Activated naive CD4-positive, alpha-beta T cell treated with anti-CD3 and anti-CD28 coated beads for 36 hours (primary cell): ENCODE data around the gene NEMP2. TPM values are rescaled to one million over a fixed set of nuclear protein-coding genes. Genes with fewer than 3 reads are reported as not detected.
"Not testable (repeated sequence)": the region's sequence is repeated elsewhere in the genome, so short reads cannot be mapped to it uniquely, and the experiment has no call there.

Source experiments
- CTCF ChIA-PET: fragments of 350-600 bp; sonication (Branson Sonifier 250); formaldehyde crosslinking; loops from one replicate; lab custom pipeline; 2021; ENCODE audit warnings: antibody characterized with exemption; lab: Charles Lee
- DNase-seq: peaks from one replicate; pipeline ENCODE4 v3.0.0-alpha.2; 2020
- H3K27ac Mint-ChIP-seq: one replicate; pipeline ENCODE4 v1.8.0; 2021; ENCODE audit warnings: mild to moderate bottlenecking, mixed read lengths
- H3K27me3 Mint-ChIP-seq: one replicate; pipeline ENCODE4 v1.8.0; 2021; ENCODE audit warnings: low read depth, mixed read lengths
- H3K36me3 Mint-ChIP-seq: one replicate; pipeline ENCODE4 v1.8.0; 2021; ENCODE audit warnings: low read depth, mixed read lengths
- H3K4me1 Mint-ChIP-seq: one replicate; pipeline ENCODE4 v1.8.0; 2021; ENCODE audit warnings: low read depth, mixed read lengths
- H3K4me3 Mint-ChIP-seq: one replicate; pipeline ENCODE4 v1.8.0; 2021; ENCODE audit warnings: mild to moderate bottlenecking, moderate library complexity, mixed read lengths
- H3K9me3 Mint-ChIP-seq: one replicate; pipeline ENCODE4 v1.8.0; 2021; ENCODE audit warnings: mixed read lengths
- intact Hi-C: fragments of 100-400 bp; cut with micrococcal nuclease; formaldehyde crosslinking; loops from one replicate; pipeline ENCODE4 v1.15.1; 2023
- total RNA-seq, 2 experiments: library from RNA; stranded (reverse); gene quantifications; one replicate each; pipeline ENCODE4 v1.2.3, GENCODE V29; 2021

The NEMP2 gene
- total RNA-seq, 2 experiments from 2014 or later, result 32.9 to 34.2 TPM

DNA sequence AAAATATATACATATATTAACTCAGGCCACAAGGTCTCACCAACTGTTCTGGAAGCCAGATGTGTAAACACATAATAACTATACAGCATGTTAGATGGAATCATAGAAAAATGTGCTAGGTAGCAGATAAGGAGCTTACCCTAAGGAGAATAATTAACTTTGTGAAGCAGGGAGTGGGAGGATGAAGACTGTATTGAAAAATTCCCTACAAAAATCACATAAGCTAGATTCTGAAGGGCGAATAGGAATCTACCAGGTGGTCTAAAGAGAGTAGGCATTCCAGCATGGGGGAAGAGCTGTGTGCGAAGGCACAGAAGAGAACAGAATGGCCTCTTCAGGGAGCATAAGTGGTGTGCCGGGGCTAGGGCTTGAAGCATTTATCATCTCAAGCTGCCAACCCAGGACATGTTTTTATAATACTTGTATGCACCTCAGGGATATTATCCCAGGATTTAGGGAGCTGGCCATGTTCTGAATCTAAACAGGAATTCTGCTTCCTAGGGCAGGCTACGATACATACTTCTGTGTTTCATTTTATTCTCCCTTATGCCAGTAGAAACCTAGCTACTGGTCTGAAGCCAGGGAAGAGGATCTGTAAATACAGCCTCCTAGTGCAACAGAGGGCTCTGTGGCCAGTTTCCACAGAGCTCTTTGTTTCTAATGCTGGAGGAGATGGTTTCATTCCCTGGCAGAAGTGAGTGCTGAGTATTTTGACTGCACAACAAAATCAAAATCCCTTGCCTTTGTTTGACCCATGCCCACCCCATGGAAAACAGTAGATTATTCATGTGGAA is 56.7 kb downstream of the NEMP2 start:
- H3K9me3 Mint-ChIP-seq, result peaks cover 4% of the 10 kb centered on the region
- intact Hi-C loops, result no loop called here
- no peaks in the 10 kb centered on the region for H3K4me1 Mint-ChIP-seq
- no peak for DNase-seq
- peaks cover 19% of the 10 kb centered on the region for H3K36me3 Mint-ChIP-seq
- H3K4me3 Mint-ChIP-seq, result no peak overlapping the region
- CTCF ChIA-PET, result no interaction called here
- no peak overlapping the region for H3K27ac Mint-ChIP-seq
- H3K27me3 Mint-ChIP-seq, result no peaks in the 10 kb centered on the region

DNA sequence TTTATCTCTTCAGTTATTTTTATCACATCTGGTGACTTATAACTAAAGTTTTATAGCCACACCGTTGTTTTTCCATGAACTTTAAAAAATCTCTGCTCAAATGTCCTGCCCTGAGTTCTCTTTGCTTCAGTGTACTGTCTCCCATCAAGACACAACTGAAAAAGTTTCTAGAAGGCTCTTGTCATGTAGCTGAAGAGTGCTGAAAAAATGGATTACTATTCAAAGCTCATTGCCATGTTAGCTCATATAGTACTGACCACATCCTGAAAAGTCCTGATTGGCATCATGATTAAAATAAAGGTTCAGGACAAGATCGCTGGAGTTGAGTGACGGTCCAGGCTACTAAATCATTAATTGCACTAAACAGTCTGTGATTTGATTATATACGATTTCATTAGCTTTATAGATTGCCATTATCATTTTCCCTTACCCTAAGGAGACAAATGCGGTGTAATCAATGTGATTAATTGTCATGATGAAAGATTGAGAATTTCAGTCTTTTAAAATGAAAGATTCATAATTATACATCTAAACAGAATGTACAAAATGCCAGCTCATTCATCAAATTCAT is 64.2 kb downstream of the NEMP2 start:
- no peak for DNase-seq

GRCh38 chr2:190469771-190470170 is 64.8 kb downstream of the NEMP2 start:
- Mint-ChIP-seq H3K27me3 (no peaks in the 10 kb centered on the region), H3K27ac (no peak overlapping the region), H3K4me1 (peaks cover 46% of the 10 kb centered on the region), H3K9me3 (peaks cover 7% of the 10 kb centered on the region), H3K4me3 (no peak overlapping the region), H3K36me3 (peaks cover 34% of the 10 kb centered on the region)
- CTCF ChIA-PET, result no interaction called here
- intact Hi-C loops, result no loop called here
- DNase-seq, result no peak

More for the DNA sequence above, 64.2 kb downstream of the NEMP2 start:
- Mint-ChIP-seq H3K36me3 (peaks cover 32% of the 10 kb centered on the region), H3K27ac (no peak overlapping the region), H3K27me3 (no peaks in the 10 kb centered on the region), H3K4me1 (peaks cover 40% of the 10 kb centered on the region), H3K4me3 (no peak overlapping the region), H3K9me3 (peaks cover 7% of the 10 kb centered on the region)
- intact Hi-C loops, result no loop called here
- CTCF ChIA-PET, result interaction anchor here (1.0 kb wide), 1 partner anchor 17 kb away, joined by 3 read pairs; no protein-coding TSS in a partner anchor

DNA sequence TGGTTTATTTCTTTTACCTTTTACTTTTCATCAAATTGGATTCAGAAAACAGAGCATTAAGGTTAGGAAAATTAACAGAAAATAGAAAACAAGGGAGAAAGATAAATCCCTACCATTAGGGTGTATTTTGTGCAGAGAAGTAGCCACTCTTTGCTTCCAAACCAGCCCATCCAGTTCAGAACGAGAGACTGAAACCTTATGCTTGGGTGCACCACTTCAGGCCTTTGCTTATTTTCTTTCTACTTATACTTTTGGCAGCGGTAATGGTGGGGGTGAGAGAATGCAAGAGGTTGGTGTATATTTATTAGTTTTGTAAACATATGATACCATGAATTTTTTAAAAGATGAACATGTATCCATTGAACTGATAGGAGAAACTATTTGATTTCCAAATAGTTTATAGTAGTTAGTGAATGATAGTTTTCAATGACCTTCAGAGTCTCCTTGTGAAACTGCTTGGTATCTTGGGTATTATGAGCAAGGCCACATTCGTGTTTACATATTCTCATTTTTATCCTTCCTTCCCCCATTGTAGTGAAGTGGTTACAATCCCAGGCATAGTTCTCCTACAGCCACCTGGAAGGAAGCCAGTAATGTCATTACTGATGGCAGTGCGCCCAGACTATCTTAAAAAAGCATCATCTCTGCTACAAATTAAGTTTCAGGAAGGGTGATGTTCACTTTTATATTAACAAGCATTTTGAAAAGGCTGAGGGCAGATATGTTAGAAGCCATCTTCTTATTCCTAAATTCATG is 65.5 kb downstream of the NEMP2 start:
- H3K36me3 Mint-ChIP-seq, result peaks cover 32% of the 10 kb centered on the region
- no peak for DNase-seq
- H3K4me1 Mint-ChIP-seq, result peaks cover 54% of the 10 kb centered on the region
- CTCF ChIA-PET, result no interaction called here
- H3K4me3 Mint-ChIP-seq, result no peak overlapping the region
- H3K9me3 Mint-ChIP-seq, result peaks cover 7% of the 10 kb centered on the region
- intact Hi-C loops, result no loop called here
- H3K27ac Mint-ChIP-seq, result no peak overlapping the region
- no peaks in the 10 kb centered on the region for H3K27me3 Mint-ChIP-seq

- H3K36me3 Mint-ChIP-seq, result peaks cover 28% of the 10 kb centered on the region
These were observed 66.2 kb downstream of the NEMP2 start for GRCh38 chr2:190468354-190468753.

DNA sequence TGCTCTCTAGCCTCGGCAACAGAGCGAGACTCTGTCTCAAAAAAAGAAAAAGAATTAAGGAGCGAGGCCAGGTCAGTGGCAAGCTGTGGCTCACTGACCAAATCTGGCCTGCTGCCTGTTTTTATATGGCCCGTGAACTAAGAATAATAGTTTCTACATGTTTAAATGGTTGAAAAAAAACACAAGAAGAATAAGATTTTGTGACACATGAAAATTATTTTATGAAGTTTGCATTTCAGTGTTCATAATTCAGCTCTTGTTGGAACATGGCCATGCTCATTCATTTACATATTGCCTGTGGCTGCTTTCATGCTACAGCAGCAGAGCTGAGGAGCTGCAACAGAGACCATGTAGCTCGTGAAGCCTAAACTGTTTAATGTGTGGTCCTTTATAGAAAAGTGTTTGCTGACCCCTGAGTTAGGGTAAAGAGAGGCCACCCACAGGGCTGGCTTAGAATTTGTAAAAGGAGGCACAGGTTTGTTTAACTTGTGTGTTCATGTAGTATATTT is 66.9 kb downstream of the NEMP2 start:
- Mint-ChIP-seq H3K36me3 (peaks cover 25% of the 10 kb centered on the region), H3K27me3 (no peaks in the 10 kb centered on the region)
- no peak for DNase-seq

More at GRCh38 chr2:190468354-190468753, 66.2 kb downstream of the NEMP2 start:
- H3K9me3 Mint-ChIP-seq, H3K27ac Mint-ChIP-seq, H3K27me3 Mint-ChIP-seq, H3K4me3 Mint-ChIP-seq, DNase-seq, intact Hi-C loops: not testable (repeated sequence)
- CTCF ChIA-PET, result interaction anchor here (0.6 kb wide), 1 partner anchor 68 kb away, joined by 5 read pairs; no protein-coding TSS in a partner anchor
- H3K4me1 Mint-ChIP-seq, result peaks cover 55% of the 10 kb centered on the region

DNA sequence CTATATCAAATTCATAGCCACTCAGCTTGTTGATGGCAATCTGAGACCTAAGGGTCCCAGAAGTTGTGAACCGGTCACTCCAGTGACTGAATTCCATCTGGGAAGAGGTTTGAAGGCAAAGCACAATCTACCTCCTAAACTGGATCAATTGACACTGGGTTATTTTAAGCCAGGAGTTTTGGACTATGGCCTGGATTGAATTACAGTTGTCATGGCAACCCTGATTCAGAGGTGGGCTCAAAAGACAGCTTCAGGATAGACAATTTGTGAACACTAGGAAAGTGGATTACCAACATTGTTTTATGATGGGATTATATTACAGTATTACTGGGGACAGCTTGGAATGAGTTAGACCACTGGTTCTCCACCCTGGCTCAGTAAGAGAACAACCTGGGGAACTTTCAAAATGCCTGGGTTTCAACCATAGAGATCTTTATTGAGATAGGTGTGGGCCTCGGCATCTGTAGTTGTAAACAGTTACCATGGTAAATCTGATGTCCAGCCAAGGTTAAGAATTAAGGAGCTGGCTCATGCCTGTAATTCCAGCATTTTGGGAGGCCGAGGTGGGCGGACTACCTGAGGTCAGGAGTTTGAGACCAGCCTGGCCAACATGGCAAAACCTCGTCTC is 67.6 kb downstream of the NEMP2 start:
- intact Hi-C loops, result loop anchor here (2.0 kb wide), 1 partner anchor 22 kb away; no protein-coding TSS in a partner anchor
- Mint-ChIP-seq H3K9me3 (no peaks in the 10 kb centered on the region), H3K27me3 (no peaks in the 10 kb centered on the region), H3K36me3 (peaks cover 23% of the 10 kb centered on the region), H3K4me1 (peaks cover 61% of the 10 kb centered on the region), H3K4me3 (no peak overlapping the region), H3K27ac (no peak overlapping the region)
- no peak for DNase-seq
- CTCF ChIA-PET, result no interaction called here

More for the DNA sequence above, 66.9 kb downstream of the NEMP2 start:
- Mint-ChIP-seq H3K4me1 (peaks cover 58% of the 10 kb centered on the region), H3K4me3 (no peak overlapping the region), H3K9me3 (peaks cover 4% of the 10 kb centered on the region), H3K27ac (no peak overlapping the region)
- CTCF ChIA-PET, result interaction anchor here (0.6 to 0.7 kb wide), 2 partner anchors 67 to 100 kb away, joined by 3 to 5 read pairs; no protein-coding TSS in a partner anchor
- intact Hi-C loops, result loop anchor here (2.0 kb wide), 1 partner anchor 21 kb away; no protein-coding TSS in a partner anchor

- intact Hi-C loops, result no loop called here
- H3K36me3 Mint-ChIP-seq, result peaks cover 10% of the 10 kb centered on the region
- H3K4me3 Mint-ChIP-seq, result no peak overlapping the region
- H3K4me1 Mint-ChIP-seq, result peaks cover 65% of the 10 kb centered on the region
- no peaks in the 10 kb centered on the region for H3K27me3 Mint-ChIP-seq
- no peaks in the 10 kb centered on the region for H3K9me3 Mint-ChIP-seq
- DNase-seq, result no peak
- CTCF ChIA-PET, result no interaction called here
- no peak overlapping the region for H3K27ac Mint-ChIP-seq
These were observed 69.5 kb downstream of the NEMP2 start for GRCh38 chr2:190465060-190465459.

GRCh38 chr2:190462611-190463010 is 71.9 kb downstream of the NEMP2 start:
- H3K4me3 Mint-ChIP-seq, result no peak overlapping the region

GRCh38 chr2:190462181-190462580 is 72.3 kb downstream of the NEMP2 start:
- Mint-ChIP-seq H3K9me3 (no peaks in the 10 kb centered on the region), H3K36me3 (peaks cover 7% of the 10 kb centered on the region), H3K4me1 (peaks cover 50% of the 10 kb centered on the region), H3K27me3 (no peaks in the 10 kb centered on the region), H3K4me3 (no peak overlapping the region), H3K27ac (no peak overlapping the region)
- CTCF ChIA-PET, result no interaction called here
- intact Hi-C loops, result no loop called here
- DNase-seq, result no peak

More at GRCh38 chr2:190462611-190463010, 71.9 kb downstream of the NEMP2 start:
- Mint-ChIP-seq H3K4me1 (peaks cover 53% of the 10 kb centered on the region), H3K9me3 (no peaks in the 10 kb centered on the region), H3K36me3 (peaks cover 6% of the 10 kb centered on the region), H3K27me3 (no peaks in the 10 kb centered on the region), H3K27ac (no peak overlapping the region)
- intact Hi-C loops, result no loop called here
- CTCF ChIA-PET, result no interaction called here
- no peak for DNase-seq

DNA sequence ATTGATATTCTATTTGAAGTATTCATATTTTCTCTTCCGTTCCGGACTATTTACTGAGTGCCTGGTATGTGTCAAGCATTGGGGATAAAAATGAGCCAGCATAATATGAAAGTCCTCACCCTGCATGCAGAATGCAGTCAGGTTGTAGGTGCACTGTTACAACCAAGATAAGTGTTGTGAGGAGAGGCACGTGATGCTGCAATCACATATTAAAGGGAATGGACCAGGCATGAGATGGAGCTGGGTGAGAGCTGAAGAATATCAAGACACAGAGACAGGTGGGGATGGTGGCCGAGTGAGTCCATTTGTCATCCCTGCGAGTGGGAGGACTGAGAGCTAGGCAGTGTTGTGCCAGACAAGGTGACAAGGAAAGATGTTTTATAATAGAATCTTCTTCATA is 74.0 kb downstream of the NEMP2 start:
- intact Hi-C loops, result no loop called here
- Mint-ChIP-seq H3K9me3 (no peaks in the 10 kb centered on the region), H3K27ac (no peak overlapping the region), H3K4me1 (peaks cover 44% of the 10 kb centered on the region), H3K4me3 (no peak overlapping the region), H3K27me3 (no peaks in the 10 kb centered on the region), H3K36me3 (peaks cover 14% of the 10 kb centered on the region)
- CTCF ChIA-PET, result no interaction called here
- no peak for DNase-seq
